OCI-LY7 (cell line): Measurements from ENCODE around the gene PTPRJ.

Source experiments
- CTCF ChIP-seq: fragments of 200-600 bp; sonication (generic); conservative IDR thresholded peaks from 2 replicates; pipeline ENCODE4 v1.5.1; 2014; ENCODE audit warnings: mild to moderate bottlenecking, antibody characterized with exemption, low read length, moderate library complexity, mixed read lengths
- EZH2phosphoT487 ChIP-seq: fragments of 200-600 bp; sonication (generic); IDR thresholded peaks from 2 replicates; pipeline ENCODE4 v1.6.1; 2018; ENCODE audit warnings: low read depth, borderline replicate concordance, mild to moderate bottlenecking, mixed run types, antibody characterized with exemption, low read length, moderate library complexity, mixed read lengths

- TF ChIP-seq CTCF (no peak), EZH2phosphoT487 (no peak)
These were observed 47.8 kb upstream of the PTPRJ start for GRCh38 chr11:47932544-47932943.
